ENCODE data around the gene TMEM132D. TPM values are rescaled to one million over a fixed set of nuclear protein-coding genes. Genes with fewer than 3 reads are reported as not detected.

Gene TMEM132D
- total RNA-seq, 2 donors from 2014 or later, result under 0.01 to 0.26 TPM

DNA sequence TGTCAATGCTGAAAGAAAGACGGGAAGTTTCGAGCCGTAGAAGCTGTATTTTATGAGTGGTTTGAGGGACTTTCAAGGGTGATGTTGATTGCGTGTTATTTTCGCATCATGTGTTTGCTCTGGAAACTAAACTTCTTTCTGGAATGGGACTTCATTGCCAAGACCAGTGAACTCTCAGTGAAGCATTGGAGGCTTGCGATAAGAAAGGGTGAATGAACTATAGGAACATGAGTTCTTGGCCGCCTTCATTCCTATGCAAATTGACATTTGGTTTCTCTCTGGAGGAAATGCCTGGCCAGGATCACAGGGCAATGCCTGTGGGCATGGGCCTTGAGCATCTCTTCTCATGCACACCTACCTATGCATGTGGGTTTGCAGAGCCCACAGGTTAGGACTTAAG is 677.8 kb downstream of the TMEM132D start:
- Histone ChIP-seq H3K4me3 (no peak overlapping the region), H3K4me1 (no peaks in the 10 kb centered on the region), H3K27ac (no peak overlapping the region), H3K36me3 (replicated peaks in 1 of 2; ENCODE audit: insufficient read depth in 1 of 2, low read depth in 2 of 2) (no peaks in the 10 kb centered on the region), H3K9me3 (no peaks in the 10 kb centered on the region), H3K27me3 (no peaks in the 10 kb centered on the region)
- TF ChIP-seq POLR2A (IDR thresholded peaks at IDR 0.05), result no peak
- TF ChIP-seq, protein P1, sequence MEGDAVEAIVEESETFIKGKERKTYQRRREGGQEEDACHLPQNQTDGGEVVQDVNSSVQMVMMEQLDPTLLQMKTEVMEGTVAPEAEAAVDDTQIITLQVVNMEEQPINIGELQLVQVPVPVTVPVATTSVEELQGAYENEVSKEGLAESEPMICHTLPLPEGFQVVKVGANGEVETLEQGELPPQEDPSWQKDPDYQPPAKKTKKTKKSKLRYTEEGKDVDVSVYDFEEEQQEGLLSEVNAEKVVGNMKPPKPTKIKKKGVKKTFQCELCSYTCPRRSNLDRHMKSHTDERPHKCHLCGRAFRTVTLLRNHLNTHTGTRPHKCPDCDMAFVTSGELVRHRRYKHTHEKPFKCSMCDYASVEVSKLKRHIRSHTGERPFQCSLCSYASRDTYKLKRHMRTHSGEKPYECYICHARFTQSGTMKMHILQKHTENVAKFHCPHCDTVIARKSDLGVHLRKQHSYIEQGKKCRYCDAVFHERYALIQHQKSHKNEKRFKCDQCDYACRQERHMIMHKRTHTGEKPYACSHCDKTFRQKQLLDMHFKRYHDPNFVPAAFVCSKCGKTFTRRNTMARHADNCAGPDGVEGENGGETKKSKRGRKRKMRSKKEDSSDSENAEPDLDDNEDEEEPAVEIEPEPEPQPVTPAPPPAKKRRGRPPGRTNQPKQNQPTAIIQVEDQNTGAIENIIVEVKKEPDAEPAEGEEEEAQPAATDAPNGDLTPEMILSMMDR (IDR thresholded peaks at IDR 0.05), result no peak
- WGBS, 2 donors, result 63% methylated on average over 7 of the region's 7 CpGs
- no peak for ATAC-seq
- intact Hi-C loops (cut with DNase I), result no loop called here
- DNase-seq, result no peak

DNA sequence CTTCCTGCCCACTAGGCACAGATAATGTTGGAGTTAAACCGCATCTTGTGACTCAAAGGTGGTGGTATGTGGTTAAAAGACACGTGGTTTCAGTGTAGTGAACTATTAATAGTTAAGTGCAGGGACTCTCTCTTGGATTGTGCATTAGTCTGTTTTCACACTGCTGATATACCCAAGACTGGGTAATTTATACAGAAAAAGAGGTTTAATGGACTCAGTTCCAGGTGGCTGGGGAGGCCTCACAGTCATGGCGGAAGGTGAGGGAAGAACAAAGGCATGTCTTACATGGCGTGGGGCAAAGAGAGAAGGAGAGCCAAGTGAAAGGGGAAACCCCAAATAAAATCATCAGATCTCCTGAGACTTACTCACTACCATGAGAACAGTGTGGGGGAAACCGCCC is 688.3 kb downstream of the TMEM132D start:
- no peak for ATAC-seq
- 80 to 81% methylated on average over 5 of the region's 5 CpGs for WGBS, 2 donors

DNA sequence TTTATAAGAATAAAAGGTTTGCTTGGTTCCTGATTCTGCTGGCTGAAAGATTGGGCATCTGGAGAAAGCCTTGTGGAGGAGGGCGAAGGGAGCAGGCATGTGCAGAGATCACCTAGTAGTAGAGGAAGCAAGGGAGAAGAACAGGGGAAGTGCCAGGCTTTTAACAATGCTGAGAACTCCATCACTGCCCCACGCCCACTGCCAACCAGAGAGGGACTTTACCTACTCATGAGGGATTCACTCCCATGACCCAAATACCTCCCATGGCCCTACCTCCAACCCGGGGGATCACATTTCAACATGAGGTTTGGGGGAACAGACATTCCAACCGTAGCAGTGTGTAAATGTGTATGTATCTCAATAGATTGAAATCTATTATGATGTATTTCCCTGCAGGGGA is 690.3 kb downstream of the TMEM132D start:
- intact Hi-C loops (cut with DNase I), result no loop called here
- no peaks in the 10 kb centered on the region for H3K36me3 ChIP-seq (replicated peaks in 1 of 2; ENCODE audit: insufficient read depth in 1 of 2, low read depth in 2 of 2)
- H3K4me1 ChIP-seq, result no peaks in the 10 kb centered on the region
- H3K4me3 ChIP-seq, result no peak overlapping the region
- ATAC-seq, result no peak
- WGBS, 2 donors, result 49 to 59% methylated on average over 4 of the region's 4 CpGs
- no peak overlapping the region for H3K27ac ChIP-seq
- H3K27me3 ChIP-seq, result no peaks in the 10 kb centered on the region
- H3K9me3 ChIP-seq, result no peaks in the 10 kb centered on the region
- TF ChIP-seq, protein P1 (IDR thresholded peaks at IDR 0.05), result no peak
- TF ChIP-seq POLR2A (IDR thresholded peaks at IDR 0.05), result no peak
- DNase-seq, result no peak

More for the DNA sequence above, 688.3 kb downstream of the TMEM132D start:
- H3K4me1 ChIP-seq, result no peaks in the 10 kb centered on the region
- no peak for TF ChIP-seq POLR2A (IDR thresholded peaks at IDR 0.05)
- TF ChIP-seq, protein P1 (IDR thresholded peaks at IDR 0.05), result no peak
- H3K27ac ChIP-seq, result no peak overlapping the region
- H3K27me3 ChIP-seq, result no peaks in the 10 kb centered on the region
- intact Hi-C loops (cut with DNase I), result no loop called here
- DNase-seq, result no peak
- no peaks in the 10 kb centered on the region for H3K36me3 ChIP-seq (replicated peaks in 1 of 2; ENCODE audit: insufficient read depth in 1 of 2, low read depth in 2 of 2)
- H3K4me3 ChIP-seq, result no peak overlapping the region
- no peaks in the 10 kb centered on the region for H3K9me3 ChIP-seq

DNA sequence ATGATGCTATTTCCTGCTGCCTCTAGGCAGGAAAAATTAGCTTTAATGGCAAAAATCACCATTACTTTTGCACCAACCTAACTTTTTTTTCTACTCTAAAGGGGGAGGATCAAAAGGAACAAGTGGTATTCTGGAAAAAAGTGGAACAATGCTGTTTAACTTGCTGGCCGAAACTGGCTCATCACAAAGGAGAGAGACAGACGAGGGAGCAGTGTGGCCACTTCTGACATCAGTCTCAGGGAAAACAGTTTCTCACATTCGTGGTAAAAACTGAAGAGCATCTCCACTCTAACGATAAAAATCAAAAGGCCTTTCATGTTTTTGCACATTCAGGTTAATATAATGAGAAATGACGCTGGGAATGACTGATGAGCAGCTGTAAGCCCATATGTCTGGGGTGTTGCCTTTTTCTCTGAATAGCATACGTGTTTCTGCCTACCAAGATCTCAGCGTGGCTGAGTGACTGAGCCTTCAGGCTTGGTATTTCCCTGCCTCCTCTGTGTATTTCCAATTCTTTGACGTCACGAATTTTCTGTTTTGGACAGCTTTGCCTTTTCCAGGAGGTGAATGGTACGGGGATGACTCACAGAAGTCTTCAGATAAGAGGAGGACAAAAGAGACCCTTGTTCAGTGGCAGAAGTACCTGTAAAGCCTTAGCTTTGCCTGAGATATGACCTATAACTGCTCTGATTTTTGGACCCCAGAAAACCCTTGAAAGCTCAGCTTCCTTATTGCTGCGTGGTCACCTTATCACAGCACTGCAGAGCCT is 691.8 kb downstream of the TMEM132D start:
- DNase-seq (no peak), ATAC-seq (peak; percentile 75)
- intact Hi-C loops (cut with DNase I), result no loop called here
- no peaks in the 10 kb centered on the region for H3K36me3 ChIP-seq (replicated peaks in 1 of 2; ENCODE audit: insufficient read depth in 1 of 2, low read depth in 2 of 2)
- WGBS, 2 donors, result 22 to 29% methylated on average over 11 of the region's 11 CpGs
- H3K9me3 ChIP-seq, result no peaks in the 10 kb centered on the region
- H3K27me3 ChIP-seq, result no peaks in the 10 kb centered on the region
- no peaks in the 10 kb centered on the region for H3K4me1 ChIP-seq
- no peak for TF ChIP-seq POLR2A (IDR thresholded peaks at IDR 0.05)
- TF ChIP-seq, protein P1 (IDR thresholded peaks at IDR 0.05), result no peak
- no peak overlapping the region for H3K4me3 ChIP-seq
- H3K27ac ChIP-seq, result peak overlapping the region in 1 of 4 donors; percentile 53

DNA sequence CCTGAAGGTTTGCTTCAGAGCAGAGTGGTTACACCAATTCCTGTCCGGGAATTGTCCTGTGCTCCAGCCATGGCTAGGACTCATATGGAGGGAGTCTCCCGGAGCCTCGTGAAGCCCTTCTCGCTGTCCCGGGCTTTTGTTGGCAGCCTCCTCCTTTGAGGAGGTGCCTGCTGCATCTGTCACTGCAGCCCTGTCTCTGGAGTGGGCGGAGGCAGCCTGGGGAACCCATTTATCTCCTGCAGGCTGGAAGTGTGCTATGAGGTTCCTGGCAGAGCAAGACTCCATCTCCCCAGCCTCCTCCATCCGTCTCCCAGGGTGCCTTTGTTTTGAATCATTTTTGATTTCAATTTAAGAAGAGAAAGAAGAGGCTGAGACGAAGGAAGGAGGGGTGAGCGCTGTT is 695.3 kb downstream of the TMEM132D start:
- H3K27me3 ChIP-seq, result no peaks in the 10 kb centered on the region
- H3K9me3 ChIP-seq, result no peaks in the 10 kb centered on the region
- DNase-seq, result no peak
- TF ChIP-seq, protein P1 (IDR thresholded peaks at IDR 0.05), result no peak
- TF ChIP-seq POLR2A (IDR thresholded peaks at IDR 0.05), result no peak
- intact Hi-C loops (cut with DNase I), result no loop called here
- no peaks in the 10 kb centered on the region for H3K4me1 ChIP-seq
- no peak overlapping the region for H3K27ac ChIP-seq
- WGBS, 2 donors, result 58 to 66% methylated on average over 4 to 9 of the region's 9 CpGs
- no peaks in the 10 kb centered on the region for H3K36me3 ChIP-seq (replicated peaks in 1 of 2; ENCODE audit: insufficient read depth in 1 of 2, low read depth in 2 of 2)
- no peak overlapping the region for H3K4me3 ChIP-seq
- no peak for ATAC-seq

Measured in body of pancreas (tissue), 4 donors.